ENCODE data around the gene HP.
"Not testable (repeated sequence)": the region's sequence is repeated elsewhere in the genome, so short reads cannot be mapped to it uniquely, and the experiment has no call there.

The HP gene

DNA sequence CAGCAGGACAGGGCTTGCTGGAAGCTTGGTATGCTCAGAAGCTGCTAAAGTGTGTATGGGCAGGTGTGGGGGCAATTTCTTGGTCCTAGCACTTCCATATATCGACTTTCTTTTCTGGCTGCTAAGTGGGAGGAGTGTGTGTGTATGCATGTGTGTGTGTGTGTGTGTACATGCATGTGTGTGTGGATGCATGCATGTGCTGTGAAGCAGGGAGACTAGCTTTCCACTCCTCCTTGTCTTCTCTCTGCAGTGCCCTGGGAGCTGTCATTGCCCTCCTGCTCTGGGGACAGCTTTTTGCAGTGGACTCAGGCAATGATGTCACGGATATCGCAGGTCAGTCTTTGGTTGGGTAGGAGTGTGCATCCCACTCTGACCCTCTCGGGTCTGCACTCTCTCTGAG lies 1.6 kb downstream of the HP start:
- no peak for TF ChIP-seq CTCF (IDR thresholded peaks at IDR 0.05; ENCODE audit: low read depth, low read length, missing control alignments)
- no peak overlapping the region for H3K4me3 ChIP-seq (ENCODE audit: low read depth, low read length)
- no peak for DNase-seq (ENCODE audit: low read depth)

DNA sequence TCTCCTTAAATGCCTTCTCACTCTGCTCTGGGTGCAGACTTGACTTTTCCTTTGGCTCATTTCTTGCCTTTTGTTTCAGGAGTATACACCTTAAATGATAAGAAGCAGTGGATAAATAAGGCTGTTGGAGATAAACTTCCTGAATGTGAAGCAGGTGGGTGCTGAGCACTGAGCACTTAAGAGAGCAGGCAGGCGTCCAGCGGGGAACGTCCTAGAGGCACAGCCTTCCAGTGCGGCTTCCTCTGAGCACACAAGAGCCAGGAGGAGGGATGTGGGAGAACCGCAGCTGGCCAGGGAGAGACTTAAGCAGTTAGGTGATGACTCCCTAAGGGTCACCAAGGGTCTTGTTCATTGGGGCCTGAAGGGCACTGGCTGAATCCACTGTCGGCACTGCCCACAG lies 3.0 kb downstream of the HP start:
- DNase-seq (ENCODE audit: low read depth); H3K4me3 ChIP-seq (ENCODE audit: low read depth, low read length): not testable (repeated sequence)

- DNase-seq (ENCODE audit: low read depth); H3K4me3 ChIP-seq (ENCODE audit: low read depth, low read length): not testable (repeated sequence)
These were observed 4.8 kb downstream of the HP start for GRCh38 chr16:72059060-72059459.

DNA sequence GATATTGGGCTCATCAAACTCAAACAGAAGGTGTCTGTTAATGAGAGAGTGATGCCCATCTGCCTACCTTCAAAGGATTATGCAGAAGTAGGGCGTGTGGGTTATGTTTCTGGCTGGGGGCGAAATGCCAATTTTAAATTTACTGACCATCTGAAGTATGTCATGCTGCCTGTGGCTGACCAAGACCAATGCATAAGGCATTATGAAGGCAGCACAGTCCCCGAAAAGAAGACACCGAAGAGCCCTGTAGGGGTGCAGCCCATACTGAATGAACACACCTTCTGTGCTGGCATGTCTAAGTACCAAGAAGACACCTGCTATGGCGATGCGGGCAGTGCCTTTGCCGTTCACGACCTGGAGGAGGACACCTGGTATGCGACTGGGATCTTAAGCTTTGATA lies 6.1 kb downstream of the HP start:
- H3K4me3 ChIP-seq (ENCODE audit: low read depth, low read length) = no peak overlapping the region
- no peak for TF ChIP-seq CTCF (IDR thresholded peaks at IDR 0.05; ENCODE audit: low read depth, low read length, missing control alignments)
- no peak for DNase-seq (ENCODE audit: low read depth)

DNA sequence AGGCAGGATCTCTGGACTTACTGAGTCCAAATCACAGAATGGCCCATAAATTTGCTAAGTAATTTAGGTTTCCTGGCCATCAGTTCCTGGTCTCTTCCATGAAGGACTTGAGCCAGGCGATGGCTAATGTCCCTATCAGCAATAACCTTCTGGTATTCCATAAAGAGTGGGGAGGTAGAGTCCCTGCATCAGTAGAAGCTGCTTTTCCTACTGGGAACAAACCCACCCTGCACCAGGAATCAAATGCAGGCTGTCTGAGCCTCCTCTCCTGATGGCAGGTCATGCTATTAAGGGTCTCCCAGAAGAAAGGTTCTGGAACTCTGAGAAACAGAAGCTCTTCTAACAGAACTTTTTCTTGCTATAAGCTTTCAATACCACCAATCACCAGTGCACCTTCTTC lies 7.3 kb downstream of the HP start:
- no peak for DNase-seq (ENCODE audit: low read depth)

GRCh38 chr16:72064361-72064894 lies 10.1 kb downstream of the HP start:
- no peak overlapping the region for H3K4me3 ChIP-seq (ENCODE audit: low read depth, low read length)
- no peak for TF ChIP-seq CTCF (IDR thresholded peaks at IDR 0.05; ENCODE audit: low read depth, low read length, missing control alignments)
- DNase-seq (ENCODE audit: low read depth) = no peak

More for the DNA sequence above, 7.3 kb downstream of the HP start:
- H3K4me3 ChIP-seq (ENCODE audit: low read depth, low read length) = no peak overlapping the region
- TF ChIP-seq CTCF (IDR thresholded peaks at IDR 0.05; ENCODE audit: low read depth, low read length, missing control alignments) = no peak

DNA sequence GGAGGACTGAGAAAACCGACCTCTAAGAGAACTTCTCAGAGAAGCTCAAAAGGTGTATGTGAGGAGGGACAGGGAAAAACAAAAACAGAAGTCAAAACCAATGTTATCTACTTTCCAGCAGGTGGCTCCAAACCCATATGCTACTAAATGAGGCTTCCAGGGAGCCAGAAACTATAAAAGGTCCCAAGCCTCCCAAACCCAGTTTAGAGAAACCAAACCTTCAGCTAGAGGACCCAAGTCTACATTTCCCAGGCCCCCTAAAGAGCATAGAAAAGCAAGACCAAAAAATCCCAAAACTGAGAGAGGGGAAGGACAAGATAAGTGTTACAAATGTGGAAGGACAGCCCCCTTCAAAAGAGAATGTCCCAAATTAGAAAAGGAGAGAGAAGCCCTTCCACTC lies 12.4 kb downstream of the HP start:
- DNase-seq (ENCODE audit: low read depth) = no peak
- TF ChIP-seq CTCF (IDR thresholded peaks at IDR 0.05; ENCODE audit: low read depth, low read length, missing control alignments) = peak; percentile 66
- no peak overlapping the region for H3K4me3 ChIP-seq (ENCODE audit: low read depth, low read length)

GRCh38 chr16:72068930-72069329 lies 14.6 kb downstream of the HP start:
- no peak overlapping the region for H3K4me3 ChIP-seq (ENCODE audit: low read depth, low read length)
- no peak for DNase-seq (ENCODE audit: low read depth)
- TF ChIP-seq CTCF (IDR thresholded peaks at IDR 0.05; ENCODE audit: low read depth, low read length, missing control alignments) = no peak
